Esophagus (tissue), 2 donors: Measurements from ENCODE around the gene C4orf36. TPM values are rescaled to one million over a fixed set of nuclear protein-coding genes. Genes with fewer than 3 reads are reported as not detected.

Experiments
- polyA plus RNA-seq, 2 donors: library from polyadenylated mRNA; stranded (reverse); fragments of 200-250 nt; gene quantifications; one replicate each; pipeline ENCODE4 v1.2.3, GENCODE V29; 2013
- donor health status: healthy with polysubstance abuse.
- donor health status: Bipolar disorder and iron deficiency.

Gene C4orf36
- polyA plus RNA-seq, 2 donors: 1.0 to 2.0 TPM

Other genes with a start within 250 kb of the C4orf36 start
- 1 to 10 TPM; 2.8 to 7.0 TPM for gene SLC10A6, start 43.0 kb downstream of the C4orf36 start, polyA plus RNA-seq
- gene AFF1, start 42.6 kb upstream of the C4orf36 start, polyA plus RNA-seq: 10 to 100 TPM in 1 of 2 donors, 1 to 10 TPM in 1; 7.5 to 10.4 TPM